Measurements from ENCODE around the gene TINCR.
"Not testable (repeated sequence)": the region's sequence is repeated elsewhere in the genome, so short reads cannot be mapped to it uniquely, and the experiment has no call there.

DNA sequence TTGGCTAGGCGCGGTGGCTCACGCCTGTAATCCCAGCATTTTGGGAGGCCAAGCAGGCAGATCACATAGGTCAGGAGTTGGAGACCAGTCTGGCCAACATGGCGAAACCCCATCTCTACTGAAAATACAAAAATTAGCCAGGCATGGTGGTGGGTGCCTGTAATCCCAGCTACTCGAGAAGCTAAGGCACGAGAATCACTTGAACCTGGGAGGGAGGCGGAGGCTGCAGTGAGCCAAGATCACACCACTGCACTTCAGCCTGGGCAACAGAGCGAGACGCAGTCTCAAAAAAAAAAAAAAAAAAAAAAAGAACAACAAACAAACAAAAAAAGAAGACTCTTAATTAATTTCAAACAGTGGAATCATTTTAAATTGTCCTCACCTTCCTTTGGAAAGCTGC, 41.0 kb upstream of the TINCR start:
- TF ChIP-seq, protein P1, sequence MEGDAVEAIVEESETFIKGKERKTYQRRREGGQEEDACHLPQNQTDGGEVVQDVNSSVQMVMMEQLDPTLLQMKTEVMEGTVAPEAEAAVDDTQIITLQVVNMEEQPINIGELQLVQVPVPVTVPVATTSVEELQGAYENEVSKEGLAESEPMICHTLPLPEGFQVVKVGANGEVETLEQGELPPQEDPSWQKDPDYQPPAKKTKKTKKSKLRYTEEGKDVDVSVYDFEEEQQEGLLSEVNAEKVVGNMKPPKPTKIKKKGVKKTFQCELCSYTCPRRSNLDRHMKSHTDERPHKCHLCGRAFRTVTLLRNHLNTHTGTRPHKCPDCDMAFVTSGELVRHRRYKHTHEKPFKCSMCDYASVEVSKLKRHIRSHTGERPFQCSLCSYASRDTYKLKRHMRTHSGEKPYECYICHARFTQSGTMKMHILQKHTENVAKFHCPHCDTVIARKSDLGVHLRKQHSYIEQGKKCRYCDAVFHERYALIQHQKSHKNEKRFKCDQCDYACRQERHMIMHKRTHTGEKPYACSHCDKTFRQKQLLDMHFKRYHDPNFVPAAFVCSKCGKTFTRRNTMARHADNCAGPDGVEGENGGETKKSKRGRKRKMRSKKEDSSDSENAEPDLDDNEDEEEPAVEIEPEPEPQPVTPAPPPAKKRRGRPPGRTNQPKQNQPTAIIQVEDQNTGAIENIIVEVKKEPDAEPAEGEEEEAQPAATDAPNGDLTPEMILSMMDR (IDR thresholded peaks at IDR 0.05; ENCODE audit: insufficient read depth, low read length, poor library complexity, severe bottlenecking) = not testable (repeated sequence)
- TF ChIP-seq EZH2phosphoT487 (conservative IDR thresholded peaks at IDR 0.05; ENCODE audit: low read length) = not testable (repeated sequence)

Data from SU-DHL-6 (cell line).